ENCODE measurements around the gene CFAP77.

GRCh38 chr9:132487351-132487791 lies 77.4 kb downstream of the CFAP77 start:
- no peak for TF ChIP-seq CTCF (conservative IDR thresholded peaks at IDR 0.05; ENCODE audit: low read depth, low read length)
- no peak for TF ChIP-seq EZH2 (IDR thresholded peaks at IDR 0.05; ENCODE audit: low read length, unreplicated experiment)
- TF ChIP-seq EZH2phosphoT487 (IDR thresholded peaks at IDR 0.05; ENCODE audit: borderline replicate concordance, low read length), result no peak

All from PC-3 (cell line).